GM19438 (cell line): Measurements from ENCODE around the gene LLCFC1.
"Not testable (repeated sequence)": the region's sequence is repeated elsewhere in the genome, so short reads cannot be mapped to it uniquely, and the experiment has no call there.

Experiments
- ATAC-seq: cut with Tn5 transposase; IDR thresholded peaks from one replicate; pipeline ENCODE4 v1.9.1; 2021; ENCODE audit warnings: low read depth; ENCODE audit not compliant: unreplicated experiment

Gene LLCFC1

GRCh38 chr7:142968229-142968628, 28.9 kb downstream of the LLCFC1 start:
- no peak for ATAC-seq

GRCh38 chr7:142969183-142969582, 29.9 kb downstream of the LLCFC1 start:
- ATAC-seq: no peak

DNA sequence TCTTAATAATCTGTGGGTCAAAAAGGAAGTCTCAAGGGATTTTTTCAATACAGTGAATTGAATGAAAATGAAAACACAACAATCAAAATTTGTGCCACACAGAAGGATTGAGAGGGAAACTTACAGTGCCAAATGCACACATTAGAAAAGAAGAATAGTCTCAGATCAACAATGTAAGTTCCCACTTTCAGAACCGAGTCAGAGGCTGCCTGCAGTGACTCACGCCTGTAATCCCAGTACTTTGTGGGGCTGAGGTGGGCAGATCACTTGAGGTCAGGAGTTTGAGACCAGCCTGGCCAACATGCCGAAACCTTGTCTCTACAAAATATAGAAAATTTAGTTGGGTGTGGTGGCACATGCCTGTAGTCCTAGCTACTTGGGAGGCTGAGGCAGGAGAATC, 35.3 kb downstream of the LLCFC1 start:
- ATAC-seq: no peak

DNA sequence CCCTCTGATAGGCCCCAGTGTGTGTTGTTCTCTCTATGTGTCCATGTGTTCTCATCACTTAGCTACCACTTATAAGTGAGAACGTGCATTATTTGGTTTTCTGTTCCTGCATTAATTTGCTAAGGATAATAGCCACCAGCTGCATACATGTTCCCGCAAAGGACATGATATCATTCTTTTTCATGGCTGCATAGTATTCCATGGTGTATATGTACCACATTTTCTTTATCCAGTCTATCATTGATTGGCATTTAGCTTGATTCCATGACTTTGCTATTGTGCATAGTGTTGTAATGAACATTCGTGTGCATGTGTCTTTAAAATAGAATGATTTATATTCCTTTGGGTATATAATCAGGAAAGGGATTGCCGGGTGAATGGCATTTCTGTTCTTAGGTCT, 39.1 kb downstream of the LLCFC1 start:
- ATAC-seq: not testable (repeated sequence)

DNA sequence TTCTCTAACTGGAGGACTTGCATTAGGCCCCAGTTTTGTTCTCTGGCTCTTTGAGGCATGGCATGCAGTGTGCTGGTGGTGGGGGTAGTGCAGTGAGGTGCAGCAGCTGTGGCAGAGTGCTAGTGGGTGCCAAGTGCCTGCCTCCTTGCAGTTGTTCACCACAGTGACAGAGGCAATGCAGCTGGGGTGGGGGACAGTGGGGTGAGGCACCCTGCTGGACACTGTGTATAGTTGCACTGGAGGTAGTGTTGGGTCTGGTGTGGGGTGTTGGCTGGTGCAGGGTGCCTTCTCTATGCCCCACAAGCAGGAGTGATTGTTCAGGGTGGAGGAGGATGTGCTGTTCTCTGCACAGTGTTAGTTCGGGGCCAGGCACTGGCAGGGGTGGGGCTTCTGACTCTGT, 44.5 kb downstream of the LLCFC1 start:
- no peak for ATAC-seq

DNA sequence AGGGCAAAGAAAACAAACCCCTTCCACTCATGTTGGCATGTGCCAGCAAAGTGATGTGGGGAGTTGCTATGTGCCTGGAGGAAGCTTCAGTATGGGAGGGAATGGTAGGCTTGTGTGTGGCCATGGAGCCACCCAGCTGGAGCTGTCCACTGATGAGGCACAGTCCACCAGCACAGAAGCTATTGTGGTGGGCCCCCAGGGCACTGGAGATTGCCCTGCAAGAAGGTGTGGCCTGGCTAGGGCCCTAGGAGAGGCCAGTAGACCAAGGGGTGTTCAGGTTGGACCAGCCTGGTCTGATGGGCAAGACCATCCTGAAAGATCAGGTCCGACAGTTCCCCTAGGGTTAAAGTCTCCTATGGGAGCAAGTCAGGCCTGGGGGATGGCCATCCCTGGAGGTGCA, 45.0 kb downstream of the LLCFC1 start:
- ATAC-seq: no peak
